Memory B cell (primary cell): Measurements from ENCODE around the gene MDGA2.

Source experiments
- ATAC-seq: fragments of 150-1000 bp; cut with Tn5 transposase; 2 replicates; pipeline ENCODE4 v1.10.0; 2021; ENCODE audit warnings: low read depth, mild to moderate bottlenecking, moderate library complexity
- DNase-seq, 2 donors: peaks; one replicate each; pipeline ENCODE4 v3.0.0; 2022; ENCODE audit warnings: low spot score in 2 of 2
- H3K27ac Mint-ChIP-seq: one replicate; pipeline ENCODE4 v1.8.0; 2022; ENCODE audit warnings: mild to moderate bottlenecking, moderate library complexity, mixed read lengths
- H3K27me3 Mint-ChIP-seq: one replicate; pipeline ENCODE4 v1.8.0; 2022; ENCODE audit warnings: mixed read lengths
- H3K36me3 Mint-ChIP-seq: one replicate; pipeline ENCODE4 v1.8.0; 2022; ENCODE audit warnings: mild to moderate bottlenecking, mixed read lengths
- H3K4me1 Mint-ChIP-seq: one replicate; pipeline ENCODE4 v1.8.0; 2022; ENCODE audit warnings: mixed read lengths
- H3K4me3 Mint-ChIP-seq: one replicate; pipeline ENCODE4 v1.8.0; 2022; ENCODE audit warnings: mild to moderate bottlenecking, moderate library complexity, mixed read lengths
- H3K9me3 Mint-ChIP-seq: one replicate; pipeline ENCODE4 v1.8.0; 2022; ENCODE audit warnings: mixed read lengths

MDGA2 gene

GRCh38 chr14:47490766-47491165 is 184.6 kb downstream of the MDGA2 start:
- Mint-ChIP-seq H3K4me1 (no peaks in the 10 kb centered on the region), H3K27me3 (no peaks in the 10 kb centered on the region), H3K27ac (no peak overlapping the region), H3K9me3 (peaks cover 1% of the 10 kb centered on the region), H3K4me3 (no peak overlapping the region), H3K36me3 (no peaks in the 10 kb centered on the region)
- DNase-seq (no peak), ATAC-seq (no peak)

GRCh38 chr14:47490353-47490752 is 185.1 kb downstream of the MDGA2 start:
- Mint-ChIP-seq H3K4me3 (no peak overlapping the region), H3K9me3 (peaks cover 1% of the 10 kb centered on the region), H3K4me1 (no peaks in the 10 kb centered on the region), H3K36me3 (no peaks in the 10 kb centered on the region), H3K27ac (no peak overlapping the region), H3K27me3 (no peaks in the 10 kb centered on the region)
- DNase-seq, result no peak
- ATAC-seq, result no peak

GRCh38 chr14:47485421-47485820 is 190.0 kb downstream of the MDGA2 start:
- Mint-ChIP-seq H3K4me3 (no peak overlapping the region), H3K27ac (no peak overlapping the region), H3K27me3 (no peaks in the 10 kb centered on the region), H3K9me3 (peaks cover 5% of the 10 kb centered on the region), H3K36me3 (no peaks in the 10 kb centered on the region), H3K4me1 (no peaks in the 10 kb centered on the region)
- DNase-seq (no peak), ATAC-seq (no peak)

- no peak for DNase-seq
- Mint-ChIP-seq H3K27ac (no peak overlapping the region), H3K27me3 (no peaks in the 10 kb centered on the region), H3K4me3 (no peak overlapping the region), H3K4me1 (no peaks in the 10 kb centered on the region), H3K36me3 (no peaks in the 10 kb centered on the region), H3K9me3 (peaks cover 4% of the 10 kb centered on the region)
- ATAC-seq, result no peak
These were observed 192.0 kb downstream of the MDGA2 start for GRCh38 chr14:47483449-47483848.

GRCh38 chr14:47471075-47471474 is 204.3 kb downstream of the MDGA2 start:
- ATAC-seq (no peak), DNase-seq (no peak)
- Mint-ChIP-seq H3K27me3 (no peaks in the 10 kb centered on the region), H3K36me3 (no peaks in the 10 kb centered on the region), H3K4me3 (no peak overlapping the region), H3K9me3 (peaks cover 8% of the 10 kb centered on the region), H3K4me1 (no peaks in the 10 kb centered on the region), H3K27ac (no peak overlapping the region)

- no peak for DNase-seq
- Mint-ChIP-seq H3K27me3 (no peaks in the 10 kb centered on the region), H3K27ac (no peak overlapping the region), H3K4me3 (no peak overlapping the region), H3K9me3 (peaks cover 3% of the 10 kb centered on the region), H3K36me3 (no peaks in the 10 kb centered on the region), H3K4me1 (no peaks in the 10 kb centered on the region)
- ATAC-seq, result no peak
These were observed 208.5 kb downstream of the MDGA2 start for GRCh38 chr14:47466916-47467315.

- Mint-ChIP-seq H3K27ac (no peak overlapping the region), H3K9me3 (no peaks in the 10 kb centered on the region), H3K4me1 (no peaks in the 10 kb centered on the region), H3K4me3 (no peak overlapping the region), H3K27me3 (no peaks in the 10 kb centered on the region), H3K36me3 (no peaks in the 10 kb centered on the region)
- DNase-seq, result no peak
- no peak for ATAC-seq
These were observed 221.4 kb downstream of the MDGA2 start for GRCh38 chr14:47454025-47454424.

GRCh38 chr14:47447076-47447475 is 228.3 kb downstream of the MDGA2 start:
- DNase-seq (no peak), ATAC-seq (no peak)
- H3K27me3 Mint-ChIP-seq, result no peaks in the 10 kb centered on the region
- no peaks in the 10 kb centered on the region for H3K4me1 Mint-ChIP-seq
- H3K36me3 Mint-ChIP-seq, result no peaks in the 10 kb centered on the region
- H3K4me3 Mint-ChIP-seq, result no peak overlapping the region
- H3K27ac Mint-ChIP-seq, result no peak overlapping the region
- H3K9me3 Mint-ChIP-seq, result peaks cover 1% of the 10 kb centered on the region

- no peaks in the 10 kb centered on the region for H3K27me3 Mint-ChIP-seq
- no peak for ATAC-seq
- H3K27ac Mint-ChIP-seq, result no peak overlapping the region
- no peak overlapping the region for H3K4me3 Mint-ChIP-seq
- H3K36me3 Mint-ChIP-seq, result no peaks in the 10 kb centered on the region
- no peak for DNase-seq
- no peaks in the 10 kb centered on the region for H3K4me1 Mint-ChIP-seq
- H3K9me3 Mint-ChIP-seq, result peaks cover 3% of the 10 kb centered on the region
These were observed 233.2 kb downstream of the MDGA2 start for GRCh38 chr14:47442211-47442610.

GRCh38 chr14:47439953-47440352 is 235.5 kb downstream of the MDGA2 start:
- no peak overlapping the region for H3K4me3 Mint-ChIP-seq

GRCh38 chr14:47438650-47439140 is 236.7 kb downstream of the MDGA2 start:
- ATAC-seq, result no peak
- H3K27ac Mint-ChIP-seq, result no peak overlapping the region

More at GRCh38 chr14:47439953-47440352, 235.5 kb downstream of the MDGA2 start:
- Mint-ChIP-seq H3K27ac (no peak overlapping the region), H3K27me3 (no peaks in the 10 kb centered on the region), H3K4me1 (no peaks in the 10 kb centered on the region), H3K9me3 (peaks cover 2% of the 10 kb centered on the region), H3K36me3 (no peaks in the 10 kb centered on the region)
- ATAC-seq (no peak), DNase-seq (no peak)

GRCh38 chr14:47435331-47435965 is 240.0 kb downstream of the MDGA2 start:
- no peaks in the 10 kb centered on the region for H3K27me3 Mint-ChIP-seq
- no peaks in the 10 kb centered on the region for H3K4me1 Mint-ChIP-seq
- H3K4me3 Mint-ChIP-seq, result no peak overlapping the region
- no peak for ATAC-seq
- peaks cover 3% of the 10 kb centered on the region for H3K9me3 Mint-ChIP-seq
- H3K27ac Mint-ChIP-seq, result no peak overlapping the region
- H3K36me3 Mint-ChIP-seq, result no peaks in the 10 kb centered on the region
- DNase-seq, result no peak

More at GRCh38 chr14:47438650-47439140, 236.7 kb downstream of the MDGA2 start:
- Mint-ChIP-seq H3K9me3 (peaks cover 2% of the 10 kb centered on the region), H3K36me3 (no peaks in the 10 kb centered on the region), H3K4me3 (no peak overlapping the region), H3K4me1 (no peaks in the 10 kb centered on the region), H3K27me3 (no peaks in the 10 kb centered on the region)
- no peak for DNase-seq

GRCh38 chr14:47427629-47428028 is 247.8 kb downstream of the MDGA2 start:
- Mint-ChIP-seq H3K4me1 (no peaks in the 10 kb centered on the region), H3K9me3 (peaks cover 3% of the 10 kb centered on the region), H3K4me3 (no peak overlapping the region), H3K27ac (no peak overlapping the region), H3K27me3 (no peaks in the 10 kb centered on the region), H3K36me3 (no peaks in the 10 kb centered on the region)
- DNase-seq, result no peak
- ATAC-seq, result no peak

GRCh38 chr14:47425302-47425701 is 250.1 kb downstream of the MDGA2 start:
- H3K36me3 Mint-ChIP-seq, result no peaks in the 10 kb centered on the region
- no peaks in the 10 kb centered on the region for H3K9me3 Mint-ChIP-seq
- ATAC-seq (no peak), DNase-seq (no peak)
- no peaks in the 10 kb centered on the region for H3K4me1 Mint-ChIP-seq
- no peak overlapping the region for H3K27ac Mint-ChIP-seq
- no peaks in the 10 kb centered on the region for H3K27me3 Mint-ChIP-seq
- no peak overlapping the region for H3K4me3 Mint-ChIP-seq

GRCh38 chr14:47422191-47422590 is 253.2 kb downstream of the MDGA2 start:
- H3K27ac Mint-ChIP-seq, result no peak overlapping the region
- DNase-seq, result no peak
- no peak for ATAC-seq
- H3K36me3 Mint-ChIP-seq, result no peaks in the 10 kb centered on the region
- no peaks in the 10 kb centered on the region for H3K27me3 Mint-ChIP-seq
- no peaks in the 10 kb centered on the region for H3K9me3 Mint-ChIP-seq
- no peaks in the 10 kb centered on the region for H3K4me1 Mint-ChIP-seq
- H3K4me3 Mint-ChIP-seq, result no peak overlapping the region
